Muscle layer of colon (tissue), 2 donors: ENCODE results near the gene TTC27.

Experiments
- H3K27ac ChIP-seq: one replicate; pipeline ENCODE4 v1.7.0; 2013; ENCODE audit warnings: low read depth, mild to moderate bottlenecking, low read length, moderate library complexity
- H3K27me3 ChIP-seq, 2 donors: one replicate each; pipeline ENCODE4 v1.7.0; 2013; ENCODE audit warnings: low read length in 2 of 2, mild to moderate bottlenecking in 2 of 2; ENCODE audit not compliant: insufficient read depth in 2 of 2, control insufficient read depth in 1 of 2
- H3K36me3 ChIP-seq: one replicate; pipeline ENCODE4 v1.7.0; 2013; ENCODE audit warnings: mild to moderate bottlenecking, low read length; ENCODE audit not compliant: insufficient read depth
- H3K4me1 ChIP-seq: one replicate; pipeline ENCODE4 v1.7.0; 2013; ENCODE audit warnings: mild to moderate bottlenecking, low read length; ENCODE audit not compliant: insufficient read depth
- H3K4me3 ChIP-seq, 2 donors: one replicate each; pipeline ENCODE4 v1.7.0; 2013; ENCODE audit warnings: low read length in 2 of 2, low read depth in 1 of 2, mild to moderate bottlenecking in 1 of 2, moderate library complexity in 1 of 2
- H3K9ac ChIP-seq: one replicate; pipeline ENCODE4 v1.7.0; 2013; ENCODE audit warnings: low read length
- H3K9me3 ChIP-seq: one replicate; pipeline ENCODE4 v1.7.0; 2013; ENCODE audit warnings: mild to moderate bottlenecking, low read length
- donor health status: abdominal sarcoma.
- donor health status: Adenocarcinoma of cecum.

Gene TTC27

DNA sequence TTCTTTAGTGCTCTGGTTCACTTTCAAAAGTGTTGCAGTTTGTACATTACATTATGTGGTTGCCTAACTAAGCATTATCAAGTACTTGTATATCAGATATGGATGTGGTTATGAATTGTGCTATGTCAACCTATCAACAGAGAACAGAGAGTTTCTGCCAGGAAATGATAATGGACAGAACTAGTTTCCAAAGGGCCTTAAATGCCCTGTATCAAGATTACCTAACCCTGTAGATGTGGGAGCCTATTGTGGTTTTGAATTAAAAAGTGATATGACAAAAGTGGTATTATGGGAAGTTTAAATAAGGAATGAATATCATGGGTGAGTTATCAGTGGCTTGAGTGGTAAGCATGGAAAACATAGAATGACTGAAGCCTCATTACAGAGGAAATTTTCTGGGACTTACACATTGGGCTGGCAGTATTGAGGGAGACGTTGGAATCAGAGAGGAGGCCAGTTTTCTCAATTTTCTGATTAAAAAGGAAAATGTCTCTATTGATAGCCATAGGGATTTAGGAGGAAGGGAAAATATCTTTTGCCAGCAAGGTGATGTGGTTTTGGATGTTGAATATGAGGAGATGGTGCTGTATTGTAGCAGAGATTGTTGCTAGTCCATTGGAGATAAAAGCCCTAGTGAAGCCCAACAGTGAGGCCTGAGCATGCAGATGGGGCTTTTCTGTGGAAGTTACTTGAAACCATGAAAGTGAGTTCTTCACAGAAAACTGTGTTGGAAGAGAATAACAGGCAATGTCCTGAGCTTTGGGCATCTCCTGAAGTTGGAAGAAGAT, 140.7 kb downstream of the TTC27 start:
- Histone ChIP-seq H3K4me1 (peaks cover 4% of the 10 kb centered on the region), H3K9me3 (no peaks in the 10 kb centered on the region), H3K9ac (no peak overlapping the region), H3K27ac (no peak overlapping the region), H3K36me3 (no peaks in the 10 kb centered on the region), H3K4me3 (no peak overlapping the region), H3K27me3 (no peaks in the 10 kb centered on the region)

- Histone ChIP-seq H3K4me3 (no peak overlapping the region), H3K27me3 (no peaks in the 10 kb centered on the region), H3K4me1 (peaks cover 4% of the 10 kb centered on the region), H3K36me3 (no peaks in the 10 kb centered on the region), H3K9ac (no peak overlapping the region), H3K9me3 (no peaks in the 10 kb centered on the region), H3K27ac (no peak overlapping the region)
Measured at GRCh38 chr2:32770360-32770759, 142.5 kb downstream of the TTC27 start.

- H3K36me3 ChIP-seq, result no peaks in the 10 kb centered on the region
- no peaks in the 10 kb centered on the region for H3K27me3 ChIP-seq
- peaks cover 4% of the 10 kb centered on the region for H3K4me1 ChIP-seq
- H3K27ac ChIP-seq, result no peak overlapping the region
- H3K4me3 ChIP-seq, result no peak overlapping the region
- H3K9ac ChIP-seq, result no peak overlapping the region
- no peaks in the 10 kb centered on the region for H3K9me3 ChIP-seq
Measured at GRCh38 chr2:32772638-32773447, 145.0 kb downstream of the TTC27 start.

DNA sequence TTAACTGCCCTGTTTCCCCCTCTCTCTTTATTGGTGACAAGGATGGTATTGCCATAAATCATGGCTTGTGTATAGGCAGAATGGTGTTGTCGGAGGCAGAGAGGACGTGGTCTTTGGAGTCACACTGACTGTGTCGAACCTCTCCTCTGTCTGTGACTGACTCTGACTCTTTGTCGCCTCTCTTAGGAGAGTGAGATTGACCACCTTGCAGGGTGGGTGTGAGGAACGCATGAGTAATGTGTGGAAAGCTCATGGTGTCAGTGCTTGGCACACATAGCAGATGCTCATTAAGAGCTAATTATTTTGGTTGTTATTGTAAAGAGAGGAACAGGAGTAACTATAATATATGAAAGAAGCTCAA, 145.6 kb downstream of the TTC27 start:
- no peaks in the 10 kb centered on the region for H3K9me3 ChIP-seq

DNA sequence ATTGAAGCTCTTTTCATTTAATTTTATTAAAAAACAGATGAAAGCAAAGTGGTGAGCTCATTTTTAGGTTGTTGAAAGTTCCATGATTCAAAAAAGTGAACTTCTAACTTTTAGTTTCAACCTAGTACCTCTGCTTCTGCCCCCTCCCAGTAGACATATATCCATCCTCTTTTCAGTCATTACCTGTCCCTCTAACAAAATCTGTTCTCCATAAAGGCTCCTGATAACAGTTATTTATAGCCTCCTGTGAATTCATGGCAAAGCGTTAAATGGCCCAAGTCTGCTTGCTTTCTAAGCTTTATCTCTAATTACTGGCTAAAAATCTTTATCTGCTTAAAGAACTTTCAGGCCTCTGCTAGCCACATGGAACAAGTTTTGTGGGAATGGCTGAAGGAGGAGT, 148.1 kb downstream of the TTC27 start:
- no peaks in the 10 kb centered on the region for H3K36me3 ChIP-seq
- no peaks in the 10 kb centered on the region for H3K27me3 ChIP-seq
- no peak overlapping the region for H3K4me3 ChIP-seq
- peaks cover 2% of the 10 kb centered on the region for H3K9me3 ChIP-seq
- H3K4me1 ChIP-seq, result peaks cover 4% of the 10 kb centered on the region
- H3K9ac ChIP-seq, result no peak overlapping the region
- no peak overlapping the region for H3K27ac ChIP-seq

More for the DNA sequence above, 145.6 kb downstream of the TTC27 start:
- H3K27ac ChIP-seq, result no peak overlapping the region
- H3K4me1 ChIP-seq, result peaks cover 4% of the 10 kb centered on the region
- no peak overlapping the region for H3K9ac ChIP-seq
- no peaks in the 10 kb centered on the region for H3K27me3 ChIP-seq
- no peak overlapping the region for H3K4me3 ChIP-seq
- H3K36me3 ChIP-seq, result no peaks in the 10 kb centered on the region

GRCh38 chr2:32777714-32778113, 149.9 kb downstream of the TTC27 start:
- H3K4me3 ChIP-seq, result no peak overlapping the region
- H3K9me3 ChIP-seq, result peaks cover 5% of the 10 kb centered on the region
- peaks cover 2% of the 10 kb centered on the region for H3K4me1 ChIP-seq
- no peak overlapping the region for H3K9ac ChIP-seq
- no peaks in the 10 kb centered on the region for H3K36me3 ChIP-seq
- H3K27ac ChIP-seq, result no peak overlapping the region
- H3K27me3 ChIP-seq, result no peaks in the 10 kb centered on the region

DNA sequence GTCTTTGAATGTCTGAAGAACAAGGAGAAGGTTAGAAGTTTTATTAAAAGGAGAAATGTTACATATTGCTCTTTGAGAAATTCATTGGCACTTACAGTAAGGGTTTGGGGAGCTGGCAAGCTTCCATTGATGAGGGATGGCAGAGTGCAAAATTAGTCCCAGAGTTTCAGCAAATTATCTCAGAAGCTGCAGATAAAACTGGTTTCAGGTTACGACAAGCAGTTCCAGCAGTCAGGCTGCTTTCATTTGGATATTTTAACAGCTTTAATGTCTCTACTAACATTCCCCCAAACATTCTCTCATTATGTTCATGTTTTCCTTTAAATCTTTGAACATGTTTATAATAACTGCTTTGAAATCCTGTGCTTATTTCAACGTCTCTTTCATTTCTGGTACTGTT, 153.1 kb downstream of the TTC27 start:
- no peak overlapping the region for H3K9ac ChIP-seq
- H3K4me1 ChIP-seq, result no peaks in the 10 kb centered on the region
- no peak overlapping the region for H3K4me3 ChIP-seq
- H3K9me3 ChIP-seq, result peaks cover 5% of the 10 kb centered on the region
- H3K27ac ChIP-seq, result no peak overlapping the region
- H3K36me3 ChIP-seq, result no peaks in the 10 kb centered on the region
- H3K27me3 ChIP-seq, result no peaks in the 10 kb centered on the region

DNA sequence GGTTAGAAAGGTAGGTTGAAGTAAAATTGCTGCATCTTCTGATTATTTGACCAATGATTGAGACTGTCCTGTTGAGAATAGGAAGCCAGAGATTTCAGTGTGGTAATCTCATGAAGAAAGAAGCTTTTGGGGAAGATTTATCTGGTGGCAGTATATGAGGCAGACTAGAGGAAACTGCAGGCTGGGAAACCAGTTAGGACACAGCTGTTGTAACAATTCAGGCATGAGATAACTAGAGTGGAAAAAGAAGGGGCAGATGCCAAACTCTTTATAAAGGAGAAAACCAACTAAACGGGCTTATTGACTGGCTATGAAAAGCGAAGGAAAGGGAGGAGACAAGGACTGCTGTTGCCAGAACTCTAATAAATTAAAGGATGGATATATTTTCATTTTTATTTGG, 155.6 kb downstream of the TTC27 start:
- no peak overlapping the region for H3K27ac ChIP-seq
- no peaks in the 10 kb centered on the region for H3K4me1 ChIP-seq
- H3K9me3 ChIP-seq, result peaks cover 5% of the 10 kb centered on the region
- H3K4me3 ChIP-seq, result no peak overlapping the region
- no peak overlapping the region for H3K9ac ChIP-seq
- no peaks in the 10 kb centered on the region for H3K27me3 ChIP-seq
- H3K36me3 ChIP-seq, result peaks cover 3% of the 10 kb centered on the region

DNA sequence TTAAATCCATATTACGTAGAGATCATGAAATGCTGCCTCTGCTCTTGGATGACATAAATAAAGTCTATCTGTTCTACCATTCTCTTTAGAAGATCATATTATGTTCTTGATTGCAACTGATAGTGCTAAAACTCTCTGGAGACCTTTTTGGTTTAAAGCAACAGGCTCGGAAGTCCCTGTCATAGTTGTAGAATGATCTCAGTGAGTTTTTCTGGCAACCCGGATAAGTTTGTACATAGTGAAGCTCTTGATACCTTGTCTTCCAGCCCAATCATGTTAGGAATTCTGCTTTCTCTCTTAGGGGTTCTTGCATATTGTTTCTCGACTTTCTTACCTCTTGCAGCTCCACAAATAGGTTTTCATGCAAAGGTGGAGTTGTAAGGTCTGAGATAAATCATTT, 156.1 kb downstream of the TTC27 start:
- no peaks in the 10 kb centered on the region for H3K27me3 ChIP-seq
- no peak overlapping the region for H3K4me3 ChIP-seq
- H3K4me1 ChIP-seq, result no peaks in the 10 kb centered on the region
- no peak overlapping the region for H3K9ac ChIP-seq
- peaks cover 3% of the 10 kb centered on the region for H3K36me3 ChIP-seq
- peaks cover 5% of the 10 kb centered on the region for H3K9me3 ChIP-seq
- no peak overlapping the region for H3K27ac ChIP-seq

DNA sequence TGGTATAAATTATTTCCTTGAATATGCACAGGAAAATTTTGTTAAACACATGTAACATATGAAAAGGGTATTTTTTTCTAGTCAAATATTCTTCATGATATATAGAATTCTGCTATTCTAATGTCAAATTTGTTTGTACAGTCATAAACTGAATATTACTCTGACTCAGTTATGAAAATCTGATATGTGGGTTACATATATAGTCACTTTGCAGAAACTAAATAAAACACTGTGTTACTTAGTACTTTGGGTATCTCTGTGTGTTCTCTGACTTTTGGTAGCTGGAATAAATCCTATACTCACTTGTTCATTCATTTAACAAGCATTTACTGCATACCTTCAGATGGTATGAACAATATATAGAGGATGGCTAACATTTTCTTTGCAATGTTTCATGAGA, 159.4 kb downstream of the TTC27 start:
- Histone ChIP-seq H3K4me1 (no peaks in the 10 kb centered on the region), H3K27me3 (no peaks in the 10 kb centered on the region), H3K9me3 (no peaks in the 10 kb centered on the region), H3K9ac (no peak overlapping the region), H3K27ac (no peak overlapping the region), H3K36me3 (peaks cover 3% of the 10 kb centered on the region), H3K4me3 (no peak overlapping the region)

DNA sequence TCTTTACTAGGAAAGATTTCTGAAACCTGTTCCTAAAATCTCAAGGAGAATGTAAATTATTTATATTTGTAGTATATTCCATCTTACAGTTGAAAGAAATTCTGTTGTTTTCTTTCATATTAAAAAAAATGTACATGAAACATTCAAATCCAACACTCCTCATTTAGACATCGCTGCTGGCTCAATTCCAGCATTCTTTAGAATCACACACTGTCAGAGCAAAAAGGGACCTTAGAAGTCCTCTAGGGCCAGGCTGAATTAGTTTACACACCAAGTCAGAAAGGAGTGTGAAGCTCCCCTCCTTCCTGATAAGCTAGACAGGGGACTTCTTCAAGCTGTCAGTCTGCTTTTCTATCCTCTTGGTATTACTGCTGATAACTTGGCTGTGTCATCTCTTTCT, 160.3 kb downstream of the TTC27 start:
- H3K9me3 ChIP-seq, result no peaks in the 10 kb centered on the region
- H3K27ac ChIP-seq, result no peak overlapping the region

More for the DNA sequence above, 160.3 kb downstream of the TTC27 start:
- Histone ChIP-seq H3K9ac (no peak overlapping the region), H3K27me3 (no peaks in the 10 kb centered on the region), H3K4me3 (no peak overlapping the region), H3K4me1 (no peaks in the 10 kb centered on the region), H3K36me3 (peaks cover 3% of the 10 kb centered on the region)
